ENCODE data around the gene CYP46A1.

The CYP46A1 gene

DNA sequence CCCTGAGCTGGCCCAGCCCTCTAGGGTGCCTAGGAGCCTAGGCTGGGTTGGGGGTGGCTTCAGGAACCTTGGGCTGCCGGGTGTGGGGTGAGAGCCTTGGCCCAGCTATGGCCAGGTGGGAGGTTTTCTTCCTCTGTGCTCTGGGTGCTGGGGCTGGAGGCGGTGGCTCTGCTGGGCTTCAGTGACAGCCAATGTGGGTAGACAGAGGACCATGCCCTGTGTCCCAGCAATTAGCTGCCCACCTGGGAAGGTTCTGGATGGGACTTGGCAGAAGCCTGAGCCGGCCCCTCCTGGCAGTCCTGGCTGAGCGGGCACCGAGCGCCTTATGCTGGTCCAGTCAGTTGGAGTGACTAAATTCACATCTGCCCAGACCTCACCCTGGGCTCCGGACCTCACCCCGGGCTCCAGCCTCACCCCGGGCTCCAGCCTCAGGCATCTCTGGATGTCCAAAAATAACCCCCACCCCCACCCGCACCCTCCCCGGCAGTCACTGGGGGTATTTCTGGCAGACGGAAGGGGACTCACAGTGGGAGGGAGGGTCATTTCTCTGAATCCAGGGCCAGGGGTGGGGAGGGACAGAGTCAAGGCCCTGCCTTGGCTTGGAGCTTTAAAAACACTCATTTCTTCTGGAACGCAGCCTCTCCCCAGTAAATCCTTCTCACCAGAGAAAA, 46.9 kb downstream of the CYP46A1 start:
- no peak for DNase-seq (ENCODE audit: low spot score)

DNA sequence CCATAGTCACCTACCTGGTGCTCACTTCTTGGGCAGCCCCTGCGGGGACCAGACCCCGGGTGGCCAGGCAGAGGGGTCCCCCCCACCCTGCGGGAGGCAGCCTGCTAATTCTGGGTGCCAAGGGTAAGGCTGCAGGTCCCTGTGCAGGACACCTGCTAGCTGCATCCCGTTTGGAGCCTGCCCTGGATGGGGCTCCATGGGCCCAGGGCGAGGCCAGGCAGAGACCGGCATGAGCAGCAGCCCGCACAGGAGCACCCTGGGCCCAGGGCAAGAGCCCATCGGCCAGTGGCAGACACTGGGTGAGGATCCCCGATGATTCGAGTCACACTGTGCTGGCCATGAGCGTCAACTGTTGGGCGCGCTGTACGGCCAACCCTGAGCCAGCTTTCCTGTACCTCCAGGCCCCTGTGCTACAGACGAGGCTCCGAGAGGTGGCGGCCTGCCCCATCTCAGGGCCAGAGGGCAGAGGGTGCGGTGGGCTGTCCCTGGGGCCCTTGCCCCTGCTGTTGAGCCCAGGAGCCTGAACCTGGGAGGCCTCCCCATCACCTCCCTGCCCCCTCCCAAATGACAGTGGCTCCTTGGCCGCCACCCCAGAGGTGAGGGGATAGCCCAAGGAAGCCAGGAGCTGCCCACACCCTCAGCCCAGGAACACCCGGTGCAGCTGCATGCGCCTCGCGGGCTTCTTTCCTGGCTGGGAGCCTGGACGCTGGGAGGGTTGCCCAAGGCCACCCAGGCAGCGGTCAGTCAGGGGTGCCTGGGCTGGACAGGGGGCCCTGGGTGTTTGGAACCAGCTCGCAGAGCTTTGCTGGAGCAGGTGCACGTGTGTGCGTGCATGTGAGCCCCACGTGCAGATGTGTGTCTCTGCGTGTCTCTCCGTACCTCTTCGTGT, 47.7 kb downstream of the CYP46A1 start:
- DNase-seq (ENCODE audit: low spot score), result no peak

- DNase-seq (ENCODE audit: low spot score), result no peak
These were observed 48.5 kb downstream of the CYP46A1 start for GRCh38 chr14:99732436-99733210.

DNA sequence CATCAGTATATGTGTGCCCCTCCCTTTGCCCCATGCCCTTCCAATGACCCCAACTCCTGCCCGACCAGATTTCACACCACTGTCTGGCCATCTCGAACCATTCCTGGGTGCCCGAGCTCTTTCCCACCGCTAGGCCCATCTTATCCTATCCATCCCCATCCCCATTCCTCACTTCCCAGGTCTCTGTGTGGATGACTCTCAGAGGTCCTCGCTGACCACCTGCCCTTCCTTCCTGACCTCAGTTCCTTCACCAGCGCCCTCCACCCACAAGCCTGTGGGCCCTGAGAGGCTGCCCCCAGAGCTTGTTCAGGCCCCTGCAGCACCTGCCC, 49.1 kb downstream of the CYP46A1 start:
- DNase-seq (ENCODE audit: low spot score), result no peak

- no peak for DNase-seq (ENCODE audit: low spot score)
These were observed 49.7 kb downstream of the CYP46A1 start for GRCh38 chr14:99733540-99734405.

DNA sequence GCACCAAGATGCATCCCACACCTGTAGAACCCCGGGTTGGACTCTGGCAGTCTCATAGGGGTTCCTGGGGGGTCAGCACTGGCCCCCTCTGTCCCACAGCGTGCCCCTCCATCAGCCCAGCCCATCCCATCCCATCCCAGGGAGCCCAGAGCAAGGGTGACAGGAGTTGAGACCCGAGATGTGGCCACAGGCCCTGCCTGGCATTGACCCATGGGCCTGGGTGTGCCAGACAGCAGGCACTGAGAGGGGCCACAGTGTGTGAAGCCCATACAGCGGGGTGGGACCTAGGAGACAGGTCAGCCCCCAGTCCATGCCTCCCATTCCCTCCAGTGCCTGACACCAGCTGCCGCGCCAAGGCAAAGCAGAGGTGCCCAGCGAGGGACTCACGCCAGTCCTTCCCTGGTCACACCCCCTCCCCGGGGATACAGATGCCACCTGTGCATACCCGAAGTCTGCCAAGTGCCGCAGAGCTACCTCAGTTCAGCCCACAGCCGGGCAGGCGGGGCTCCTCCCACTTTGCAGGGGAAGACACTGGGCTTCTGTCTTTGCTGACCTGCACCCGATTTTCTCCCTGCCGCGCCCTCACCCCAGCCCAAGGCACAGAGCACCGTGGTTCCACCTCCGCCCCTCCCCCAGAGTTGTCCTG, 50.4 kb downstream of the CYP46A1 start:
- DNase-seq (ENCODE audit: low spot score), result no peak

DNA sequence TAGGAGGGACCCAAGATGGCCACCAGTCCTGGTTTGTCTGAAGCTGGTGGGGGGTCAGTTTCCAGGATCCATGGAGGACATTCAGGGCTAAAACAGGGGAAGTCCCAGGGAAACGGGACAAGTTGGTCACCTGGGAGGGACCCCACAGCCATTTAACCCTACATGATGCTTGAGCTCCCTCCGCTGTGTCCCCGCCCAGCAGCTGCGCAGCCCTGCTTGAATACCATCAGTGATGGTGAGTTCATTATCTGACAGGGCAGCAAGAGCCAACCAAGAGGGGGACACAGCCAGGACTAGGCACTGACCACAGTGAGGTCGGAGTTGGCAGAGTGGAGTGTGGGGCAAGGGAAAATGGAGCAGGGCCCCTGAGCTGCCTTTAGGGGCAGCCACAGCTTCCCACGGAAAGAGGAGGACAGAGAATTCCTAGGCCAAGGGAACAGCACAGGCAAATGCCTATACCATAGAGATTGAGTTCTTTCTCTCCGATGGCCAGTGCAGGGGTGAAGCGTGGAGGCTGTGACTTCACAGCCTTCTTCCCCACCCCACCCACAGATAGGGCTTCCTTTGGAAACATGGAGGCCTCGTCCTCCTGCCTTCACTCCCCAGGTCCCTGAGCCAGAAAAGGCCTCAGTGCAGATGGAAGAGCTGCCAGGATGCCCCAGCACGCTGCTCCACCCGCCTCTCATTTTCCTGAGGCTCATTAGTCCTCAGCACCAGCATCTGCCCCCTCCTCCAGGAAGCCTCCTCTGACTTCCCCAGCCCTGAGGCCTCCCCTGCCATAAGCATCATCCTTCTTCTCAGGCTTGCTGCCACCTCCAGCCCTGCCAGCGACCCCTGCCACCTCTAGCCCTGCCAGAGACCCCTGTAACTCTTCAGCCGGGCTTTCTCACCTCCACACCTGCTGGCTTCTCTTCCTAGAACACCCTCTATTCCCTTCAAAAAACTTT, 51.4 kb downstream of the CYP46A1 start:
- DNase-seq (ENCODE audit: low spot score), result no peak

GRCh38 chr14:99736603-99737371, 52.7 kb downstream of the CYP46A1 start:
- DNase-seq (ENCODE audit: low spot score), result no peak

DNA sequence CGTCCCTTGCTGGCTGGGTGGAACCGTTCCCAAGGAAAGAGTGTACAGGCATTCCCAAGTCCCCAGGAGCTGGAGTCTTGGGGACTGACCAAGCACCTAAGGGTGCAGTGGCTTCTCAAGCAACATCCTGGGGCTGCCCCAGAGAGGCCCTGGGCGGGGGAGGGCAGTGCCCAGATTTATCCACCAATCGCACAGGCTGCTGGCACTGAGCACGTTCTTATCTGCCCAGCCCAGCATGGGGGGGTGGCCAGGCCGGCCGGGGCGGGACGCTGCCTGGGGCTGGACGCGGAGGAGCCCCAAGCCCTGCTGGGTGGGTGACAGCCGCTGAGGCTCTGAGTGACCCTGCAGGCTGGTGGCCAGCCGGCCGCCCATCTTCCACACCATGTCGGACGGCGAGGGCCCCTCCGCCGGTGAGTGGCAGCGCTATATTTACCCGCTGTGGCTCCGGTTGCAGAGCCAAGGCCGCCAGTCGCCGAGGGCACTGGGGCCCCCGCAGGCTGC, 53.4 kb downstream of the CYP46A1 start:
- DNase-seq (ENCODE audit: low spot score), result no peak

DNA sequence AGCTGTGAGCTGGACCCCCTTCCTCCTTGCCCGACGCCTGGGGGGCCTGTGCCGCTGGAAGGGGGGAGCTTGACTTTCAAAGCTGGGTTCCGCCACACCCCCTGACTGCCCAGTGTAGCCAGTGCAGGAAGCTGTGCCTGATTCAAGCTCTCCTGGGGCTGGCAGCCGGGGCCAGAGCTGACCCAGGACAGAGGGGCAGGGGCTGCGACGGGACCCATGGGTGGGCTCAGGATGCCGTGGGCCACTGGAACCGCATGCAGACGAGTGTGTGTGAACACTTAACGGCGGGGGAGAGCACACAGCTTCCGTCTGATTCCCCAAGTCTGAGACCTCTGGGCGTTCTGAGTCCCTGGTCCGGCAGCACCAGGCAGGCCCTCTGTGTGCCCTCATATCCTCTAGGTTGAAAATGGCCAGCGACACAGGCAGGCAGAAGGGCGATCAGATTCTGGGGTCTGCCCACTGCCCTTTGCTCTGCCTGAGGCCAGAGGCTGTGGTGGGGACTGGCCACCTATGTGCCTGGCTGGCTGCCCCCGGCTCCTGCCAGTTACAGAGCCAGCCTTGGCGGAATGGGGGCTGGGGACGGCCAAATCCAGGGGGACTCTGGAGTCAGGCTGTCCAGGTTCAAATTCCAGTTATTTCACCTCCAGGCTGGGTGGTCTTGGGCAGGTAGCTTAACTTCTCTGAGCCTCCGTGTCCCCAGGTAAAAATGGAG, 54.0 kb downstream of the CYP46A1 start:
- DNase-seq (ENCODE audit: low spot score), result no peak

DNA sequence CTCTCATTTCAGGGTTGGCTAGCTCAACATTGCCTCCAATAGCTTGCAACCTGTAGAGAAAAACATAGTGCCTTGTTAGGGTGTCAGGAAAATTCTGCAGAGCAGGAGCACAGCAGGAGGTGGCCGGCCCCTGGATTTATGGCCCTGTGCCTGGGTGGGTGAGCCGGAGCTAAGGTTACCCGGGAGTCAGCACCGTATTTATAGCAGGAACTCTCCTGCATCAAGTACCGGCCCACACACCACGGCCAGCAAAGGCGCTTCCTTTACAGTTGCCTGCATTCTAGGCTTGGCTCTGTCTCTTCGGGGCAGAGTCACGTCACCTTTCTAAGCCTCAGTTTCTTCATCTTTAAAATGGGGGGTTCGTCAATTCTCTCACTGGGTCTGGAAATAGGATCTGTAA, 56.3 kb downstream of the CYP46A1 start:
- no peak for DNase-seq (ENCODE audit: low spot score)

GRCh38 chr14:99741227-99741976, 57.3 kb downstream of the CYP46A1 start:
- DNase-seq (ENCODE audit: low spot score), result no peak

DNA sequence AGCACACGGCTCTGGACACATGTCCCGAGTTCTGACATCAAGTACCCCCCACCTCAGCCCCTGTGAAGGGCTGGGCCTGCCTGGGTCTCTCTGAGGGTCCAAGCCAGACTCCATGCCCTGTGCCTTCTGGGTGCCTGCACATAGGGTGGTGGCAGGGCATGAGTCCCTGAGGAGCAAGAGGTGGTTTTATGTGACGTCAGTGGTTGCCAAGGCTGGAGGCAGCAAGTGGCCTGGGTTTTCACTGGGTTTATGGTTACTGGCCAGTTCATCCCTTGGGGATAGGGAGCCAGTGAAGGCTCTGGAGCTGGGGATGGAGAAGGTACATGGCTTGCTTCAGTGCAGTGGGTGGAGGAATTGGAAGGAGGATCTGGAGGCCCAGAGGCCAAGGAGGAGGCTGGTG, 58.0 kb downstream of the CYP46A1 start:
- DNase-seq (ENCODE audit: low spot score), result no peak

DNA sequence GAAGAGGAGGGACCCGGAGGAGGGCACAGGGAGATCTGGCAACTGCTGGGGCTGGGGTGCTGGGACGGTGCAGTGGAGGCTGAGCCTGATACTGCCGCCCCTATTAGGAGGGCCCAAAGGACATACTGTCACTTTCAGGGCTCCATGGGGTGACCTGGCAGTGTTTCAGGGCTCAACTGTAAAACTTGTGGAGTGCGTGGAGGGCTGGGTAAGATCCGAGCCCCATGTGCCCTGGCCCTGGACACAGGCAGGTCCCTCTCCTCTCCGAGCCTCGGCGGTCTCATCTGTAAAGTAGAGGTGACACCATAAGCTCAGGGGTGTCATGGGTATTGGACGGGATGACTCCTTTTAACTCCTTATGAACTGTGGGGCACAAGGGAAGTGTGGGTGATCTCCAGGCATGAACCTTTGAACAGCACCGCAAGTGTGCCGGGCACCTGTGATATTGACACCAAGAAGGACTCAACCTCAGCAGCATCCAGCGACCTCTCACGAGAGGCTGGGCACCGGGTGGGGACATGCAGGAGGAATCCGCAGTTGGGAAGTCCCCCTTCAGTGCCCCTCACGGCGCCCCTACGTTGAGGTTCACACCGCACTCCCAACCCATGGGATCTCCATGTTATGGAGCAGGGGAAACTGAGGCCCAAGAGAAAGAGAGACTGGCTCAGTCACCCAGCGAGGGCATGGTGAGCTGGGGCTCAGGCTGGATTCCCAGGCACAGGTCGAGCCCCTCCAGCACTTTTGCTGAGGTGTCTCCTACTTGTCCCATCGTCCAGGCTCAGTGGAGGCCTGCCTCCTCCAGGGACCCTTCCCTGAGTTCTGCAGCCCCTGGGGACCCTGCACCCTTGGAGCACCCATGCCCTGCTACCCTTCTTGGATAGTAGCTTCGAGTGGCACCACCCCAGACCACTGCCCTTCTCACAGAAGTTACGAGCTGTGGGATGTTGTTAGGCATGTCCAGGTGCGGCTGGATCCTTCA, 58.7 kb downstream of the CYP46A1 start:
- no peak for DNase-seq (ENCODE audit: low spot score)

DNA sequence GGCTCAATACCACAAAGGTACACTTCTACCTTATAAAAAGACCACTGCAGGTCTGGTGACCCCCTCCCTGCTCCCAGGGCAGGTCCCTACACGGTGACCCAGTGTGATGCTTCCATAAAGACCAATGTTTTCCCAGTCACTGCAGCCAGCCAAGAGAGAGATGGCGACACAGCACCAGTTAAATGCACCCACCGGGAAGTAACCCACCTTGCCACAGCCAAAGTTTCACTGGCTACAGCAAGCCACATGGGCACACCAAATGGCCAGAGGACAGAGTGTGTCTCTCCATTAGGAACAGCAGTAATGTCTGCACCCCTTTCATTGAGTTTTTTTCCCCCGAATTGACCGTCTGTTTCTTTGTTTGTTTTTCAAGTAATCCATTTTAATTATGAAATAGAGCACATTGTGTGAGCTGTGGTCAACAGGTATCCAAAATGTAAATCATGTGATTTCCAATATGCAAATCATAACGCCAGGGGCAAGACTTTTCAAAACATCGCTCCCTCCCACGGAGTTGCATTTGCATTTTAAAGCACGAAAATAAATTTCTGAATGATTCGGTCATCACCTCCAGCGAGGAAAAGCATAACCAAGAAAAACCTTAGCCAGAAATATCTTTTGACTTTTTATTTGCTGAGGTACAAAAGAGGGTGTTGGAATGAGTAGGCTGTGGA, 60.2 kb downstream of the CYP46A1 start:
- no peak for DNase-seq (ENCODE audit: low spot score)

GRCh38 chr14:99744873-99745224, 60.8 kb downstream of the CYP46A1 start:
- no peak for DNase-seq (ENCODE audit: low spot score)

Measured in CD4-positive, alpha-beta T cell treated with Interleukin-6 at 100 ng/mL for 8 hours (primary cell).